CD8-positive, alpha-beta memory T cell (primary cell): ENCODE data around the gene B4GALT6. TPM values are rescaled to one million over a fixed set of nuclear protein-coding genes. Genes with fewer than 3 reads are reported as not detected.

Source experiments
- CTCF ChIA-PET: fragments of 350-600 bp; sonication (Branson Sonifier 250); formaldehyde crosslinking; loops from one replicate; lab custom pipeline; 2021; ENCODE audit warnings: antibody characterized with exemption; lab: Charles Lee
- POLR2A ChIA-PET: fragments of 350-600 bp; sonication (Branson Sonifier 250); formaldehyde crosslinking; loops from one replicate; lab custom pipeline; 2021; ENCODE audit warnings: antibody characterized with exemption; lab: Charles Lee
- DNase-seq, 5 donors: peaks; one replicate each; pipeline versions ENCODE4 v3.0.0 to v3.0.0-alpha.2; 2020 to 2022; ENCODE audit warnings: mixed read lengths in 1 of 5
- H3K27ac ChIP-seq: one replicate; pipeline ENCODE4 v1.7.0; 2013; ENCODE audit warnings: low read depth, mild to moderate bottlenecking, low read length, moderate library complexity
- H3K27me3 ChIP-seq: 2 replicates; pipeline ENCODE4 v1.7.0; 2013; ENCODE audit warnings: low read length, mild to moderate bottlenecking; ENCODE audit not compliant: insufficient read depth, poor library complexity, severe bottlenecking
- H3K36me3 ChIP-seq: 2 replicates; pipeline ENCODE4 v1.7.0; 2013; ENCODE audit warnings: mild to moderate bottlenecking, low read length, moderate library complexity; ENCODE audit not compliant: insufficient read depth
- H3K4me1 ChIP-seq: 2 replicates; pipeline ENCODE4 v1.7.0; 2013; ENCODE audit warnings: mild to moderate bottlenecking, low read length, moderate library complexity; ENCODE audit not compliant: insufficient read depth
- H3K4me3 ChIP-seq: 2 replicates; pipeline ENCODE4 v1.7.0; 2013; ENCODE audit warnings: mild to moderate bottlenecking, low read length
- H3K9me3 ChIP-seq: 2 replicates; pipeline ENCODE4 v1.7.0; 2013; ENCODE audit warnings: mild to moderate bottlenecking, low read length
- H3K27ac Mint-ChIP-seq, 8 donors: one replicate each; pipeline ENCODE4 v1.8.0; 2020 to 2021; ENCODE audit warnings: mixed read lengths in 8 of 8, mild to moderate bottlenecking in 6 of 8, inconsistent platforms in 3 of 8, moderate library complexity in 3 of 8
- H3K27me3 Mint-ChIP-seq, 2 donors: one replicate each; pipeline ENCODE4 v1.8.0; 2020 to 2021; ENCODE audit warnings: mixed read lengths in 2 of 2, mild to moderate bottlenecking in 1 of 2, moderate library complexity in 1 of 2
- H3K36me3 Mint-ChIP-seq, 3 donors: one replicate each; pipeline ENCODE4 v1.8.0; 2020 to 2021; ENCODE audit warnings: mixed read lengths in 3 of 3, inconsistent platforms in 1 of 3, mild to moderate bottlenecking in 1 of 3
- H3K4me1 Mint-ChIP-seq, 3 donors: one replicate each; pipeline ENCODE4 v1.8.0; 2020 to 2021; ENCODE audit warnings: mixed read lengths in 3 of 3, inconsistent platforms in 1 of 3, mild to moderate bottlenecking in 1 of 3
- H3K4me3 Mint-ChIP-seq, 7 donors: one replicate each; pipeline ENCODE4 v1.8.0; 2020 to 2021; ENCODE audit warnings: mixed read lengths in 7 of 7, mild to moderate bottlenecking in 6 of 7, moderate library complexity in 4 of 7, inconsistent platforms in 2 of 7
- H3K9me3 Mint-ChIP-seq, 5 donors: one replicate each; pipeline ENCODE4 v1.8.0; 2020 to 2022; ENCODE audit warnings: mixed read lengths in 5 of 5, mild to moderate bottlenecking in 3 of 5, moderate library complexity in 2 of 5, inconsistent platforms in 1 of 5
- polyA plus RNA-seq: library from polyadenylated mRNA; unstranded; fragments of 300-500 nt; fragmentation: Illumina TruSeq; gene quantifications from one replicate; pipeline ENCODE4 v1.2.3, GENCODE V29; 2021
- total RNA-seq, 2 experiments: library from RNA; stranded (reverse); gene quantifications; one replicate each; pipeline ENCODE4 v1.2.3, GENCODE V29; 2021

The B4GALT6 gene
- total and polyA plus RNA-seq, 3 experiments from 2014 or later, result 0.18 to 5.1 (median 3.4) TPM

GRCh38 chr18:31606265-31606664, 78.1 kb downstream of the B4GALT6 start:
- Mint-ChIP-seq H3K27ac (no peak overlapping the region), H3K36me3 (no peaks in the 10 kb centered on the region), H3K4me1 (no peaks in the 10 kb centered on the region), H3K9me3 (peaks cover 0 to 2% (median 0%) of the 10 kb centered on the region in 5 donors), H3K4me3 (no peak overlapping the region), H3K27me3 (peaks cover 3 to 7% of the 10 kb centered on the region in 2 donors)
- H3K27ac ChIP-seq, result no peak overlapping the region
- H3K4me1 ChIP-seq, result no peaks in the 10 kb centered on the region
- CTCF ChIA-PET, result no interaction called here
- DNase-seq, result no peak
- no peak overlapping the region for H3K4me3 ChIP-seq
- H3K27me3 ChIP-seq, result no peaks in the 10 kb centered on the region
- H3K36me3 ChIP-seq, result no peaks in the 10 kb centered on the region
- no peaks in the 10 kb centered on the region for H3K9me3 ChIP-seq
- POLR2A ChIA-PET, result no interaction called here

DNA sequence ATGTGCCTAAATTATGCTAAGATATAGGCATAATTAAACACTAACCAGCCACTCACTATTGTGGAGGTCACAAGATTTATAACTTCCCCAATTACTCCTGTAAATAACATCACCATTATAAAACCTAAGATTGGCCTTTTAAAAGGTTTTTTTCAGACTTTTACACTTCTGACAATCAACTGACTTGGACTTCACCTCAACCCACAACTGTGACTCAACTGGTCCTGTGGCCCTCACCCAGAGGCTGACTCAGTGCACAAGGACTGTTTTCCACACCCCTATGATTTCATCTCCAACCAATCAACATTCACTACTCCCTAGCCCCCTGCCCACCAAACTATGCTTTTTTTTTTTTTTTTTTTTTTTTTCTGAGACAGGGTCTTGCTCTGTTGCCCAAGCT, 81.1 kb downstream of the B4GALT6 start:
- no peak for DNase-seq
- H3K4me1 Mint-ChIP-seq, result no peaks in the 10 kb centered on the region

GRCh38 chr18:31598021-31598805, 86.2 kb downstream of the B4GALT6 start:
- Mint-ChIP-seq H3K27me3 (peaks cover 3 to 11% of the 10 kb centered on the region in 2 donors), H3K9me3 (no peaks in the 10 kb centered on the region), H3K4me1 (no peaks in the 10 kb centered on the region), H3K4me3 (no peak overlapping the region), H3K36me3 (no peaks in the 10 kb centered on the region), H3K27ac (no peak overlapping the region)
- ChIA-PET CTCF (no interaction called here), POLR2A (no interaction called here)
- Histone ChIP-seq H3K9me3 (no peaks in the 10 kb centered on the region), H3K36me3 (no peaks in the 10 kb centered on the region), H3K27ac (no peak overlapping the region), H3K27me3 (no peaks in the 10 kb centered on the region), H3K4me1 (no peaks in the 10 kb centered on the region), H3K4me3 (no peak overlapping the region)
- DNase-seq, result no peak

More for the DNA sequence above, 81.1 kb downstream of the B4GALT6 start:
- no peak overlapping the region for H3K27ac ChIP-seq
- no peaks in the 10 kb centered on the region for H3K36me3 ChIP-seq
- no peak overlapping the region for H3K4me3 ChIP-seq
- no peak overlapping the region for H3K27ac Mint-ChIP-seq
- no peak overlapping the region for H3K4me3 Mint-ChIP-seq
- H3K9me3 ChIP-seq, result no peaks in the 10 kb centered on the region
- H3K27me3 ChIP-seq, result no peaks in the 10 kb centered on the region
- POLR2A ChIA-PET, result no interaction called here
- CTCF ChIA-PET, result no interaction called here
- no peaks in the 10 kb centered on the region for H3K4me1 ChIP-seq
- peaks cover 5 to 15% of the 10 kb centered on the region in 2 donors for H3K27me3 Mint-ChIP-seq
- peaks cover 0 to 2% (median 0%) of the 10 kb centered on the region in 5 donors for H3K9me3 Mint-ChIP-seq
- no peaks in the 10 kb centered on the region for H3K36me3 Mint-ChIP-seq

- Mint-ChIP-seq H3K4me3 (no peak overlapping the region), H3K27me3 (peaks cover 3 to 15% of the 10 kb centered on the region in 2 donors), H3K36me3 (no peaks in the 10 kb centered on the region), H3K9me3 (no peaks in the 10 kb centered on the region), H3K27ac (no peak overlapping the region), H3K4me1 (no peaks in the 10 kb centered on the region)
- POLR2A ChIA-PET, result no interaction called here
- Histone ChIP-seq H3K9me3 (no peaks in the 10 kb centered on the region), H3K4me3 (no peak overlapping the region), H3K36me3 (no peaks in the 10 kb centered on the region), H3K4me1 (no peaks in the 10 kb centered on the region), H3K27ac (no peak overlapping the region), H3K27me3 (no peaks in the 10 kb centered on the region)
- CTCF ChIA-PET, result no interaction called here
- no peak for DNase-seq
Observed at GRCh38 chr18:31596081-31596872, 88.1 kb downstream of the B4GALT6 start.

GRCh38 chr18:31595121-31595771, 89.1 kb downstream of the B4GALT6 start:
- Histone ChIP-seq H3K9me3 (no peaks in the 10 kb centered on the region), H3K27me3 (no peaks in the 10 kb centered on the region), H3K36me3 (no peaks in the 10 kb centered on the region), H3K4me3 (no peak overlapping the region), H3K27ac (no peak overlapping the region), H3K4me1 (no peaks in the 10 kb centered on the region)
- no peak overlapping the region for H3K27ac Mint-ChIP-seq
- H3K9me3 Mint-ChIP-seq, result no peaks in the 10 kb centered on the region
- no peak for DNase-seq
- ChIA-PET POLR2A (no interaction called here), CTCF (no interaction called here)
- peaks cover 3 to 16% of the 10 kb centered on the region in 2 donors for H3K27me3 Mint-ChIP-seq
- H3K4me1 Mint-ChIP-seq, result no peaks in the 10 kb centered on the region
- no peaks in the 10 kb centered on the region for H3K36me3 Mint-ChIP-seq
- no peak overlapping the region for H3K4me3 Mint-ChIP-seq

GRCh38 chr18:31592506-31593157, 91.7 kb downstream of the B4GALT6 start:
- POLR2A ChIA-PET, result no interaction called here
- no peak overlapping the region for H3K4me3 Mint-ChIP-seq
- H3K4me1 Mint-ChIP-seq, result no peaks in the 10 kb centered on the region
- no peaks in the 10 kb centered on the region for H3K4me1 ChIP-seq
- H3K4me3 ChIP-seq, result no peak overlapping the region
- H3K36me3 ChIP-seq, result no peaks in the 10 kb centered on the region
- H3K36me3 Mint-ChIP-seq, result no peaks in the 10 kb centered on the region
- CTCF ChIA-PET, result no interaction called here
- no peak overlapping the region for H3K27ac ChIP-seq
- H3K27me3 ChIP-seq, result no peaks in the 10 kb centered on the region
- H3K9me3 Mint-ChIP-seq, result no peaks in the 10 kb centered on the region
- H3K27me3 Mint-ChIP-seq, result peaks cover 2 to 9% of the 10 kb centered on the region in 2 donors
- DNase-seq, result no peak
- no peaks in the 10 kb centered on the region for H3K9me3 ChIP-seq
- no peak overlapping the region for H3K27ac Mint-ChIP-seq

GRCh38 chr18:31591628-31592027, 92.8 kb downstream of the B4GALT6 start, which contains the start of gene TTR:
Gene TTR (plus strand): TSS chr18:31591877. CDS start chr18:31591903, 26 bp downstream.
- ChIA-PET CTCF (no interaction called here), POLR2A (no interaction called here)
- Histone ChIP-seq H3K4me1 (no peaks in the 10 kb centered on the region), H3K27ac (no peak within 1 kb of the TSS), H3K4me3 (no peak within 1 kb of the TSS), H3K9me3 (no peaks in the 10 kb centered on the region), H3K27me3 (no peaks in the 10 kb centered on the region), H3K36me3 (no peaks in the 10 kb centered on the region)
- Mint-ChIP-seq H3K9me3 (no peaks in the 10 kb centered on the region), H3K27me3 (peaks cover 2 to 9% of the 10 kb centered on the region in 2 donors), H3K36me3 (no peaks in the 10 kb centered on the region), H3K4me3 (no peak within 1 kb of the TSS), H3K27ac (no peak within 1 kb of the TSS), H3K4me1 (no peaks in the 10 kb centered on the region)
- no peak for DNase-seq
